Colonic mucosa (tissue), 4 donors: Measurements from ENCODE around the gene GBGT1. TPM values are rescaled to one million over a fixed set of nuclear protein-coding genes. Genes with fewer than 3 reads are reported as not detected.
"Not testable (repeated sequence)": the region's sequence is repeated elsewhere in the genome, so short reads cannot be mapped to it uniquely, and the experiment has no call there.

Source experiments
- DNase-seq: peaks from one replicate; pipeline ENCODE4 v3.0.0-alpha.2; 2020
- H3K27ac ChIP-seq: fragments of 200-600 bp; one replicate; pipeline ENCODE4 v1.8.0; 2021
- H3K27me3 ChIP-seq: fragments of 200-600 bp; one replicate; pipeline ENCODE4 v1.8.0; 2021
- H3K36me3 ChIP-seq: fragments of 200-600 bp; one replicate; pipeline ENCODE4 v1.8.0; 2021
- H3K4me1 ChIP-seq: fragments of 200-600 bp; one replicate; pipeline ENCODE4 v1.8.0; 2021; ENCODE audit warnings: mild to moderate bottlenecking
- H3K4me3 ChIP-seq: fragments of 200-600 bp; one replicate; pipeline ENCODE4 v1.8.0; 2021
- H3K9ac ChIP-seq, 2 donors: one replicate each; pipeline ENCODE4 v1.7.0; 2013; ENCODE audit warnings: control low read depth in 2 of 2, low read depth in 2 of 2, low read length in 2 of 2
- H3K9me3 ChIP-seq: fragments of 200-600 bp; one replicate; pipeline ENCODE4 v1.8.0; 2021
- CTCF ChIP-seq: fragments of 200-600 bp; IDR thresholded peaks from one replicate; pipeline ENCODE4 v1.8.0; 2022; ENCODE audit warnings: antibody characterized with exemption, mild to moderate bottlenecking
- intact Hi-C: fragments of 100-400 bp; cut with DNase I; formaldehyde crosslinking; loops from one replicate; pipeline ENCODE4 v1.14.1; 2022
- total RNA-seq, 2 donors: library from RNA; stranded (reverse); fragmentation: NEBNext Ultra II Directional in 1 of 2; extraction: Animal tissue kit (Norgen Biotek cat#: 25700) in 1 of 2; gene quantifications; one replicate each; pipeline ENCODE4 v1.2.1, GENCODE V29; 2021
- donor health status: healthy.
- donor health status: DM: no; HTN: no; CAD: no.
- donor health status: DM: no; HTN: no; CAD: no.

The GBGT1 gene
- total RNA-seq, 2 donors from 2014 or later: 4.6 to 4.8 TPM

GRCh38 chr9:133171161-133171961 lies 7.6 kb upstream of the GBGT1 start:
- intact Hi-C loops: no loop called here
- DNase-seq: peak; percentile 13
- Histone ChIP-seq H3K9ac (no peak overlapping the region), H3K27ac (no peak overlapping the region), H3K27me3 (no peaks in the 10 kb centered on the region), H3K9me3 (no peaks in the 10 kb centered on the region), H3K4me3 (no peak overlapping the region), H3K4me1 (no peaks in the 10 kb centered on the region), H3K36me3 (no peaks in the 10 kb centered on the region)
- no peak for TF ChIP-seq CTCF

GRCh38 chr9:133170716-133171115 lies 7.0 kb upstream of the GBGT1 start:
- Histone ChIP-seq H3K27ac (no peak overlapping the region), H3K4me1 (no peaks in the 10 kb centered on the region), H3K4me3 (no peak overlapping the region), H3K36me3 (no peaks in the 10 kb centered on the region), H3K9ac (no peak overlapping the region), H3K9me3 (no peaks in the 10 kb centered on the region), H3K27me3 (no peaks in the 10 kb centered on the region)
- TF ChIP-seq CTCF: no peak
- intact Hi-C loops: no loop called here
- no peak for DNase-seq

- H3K9ac ChIP-seq, H3K4me1 ChIP-seq, H3K27me3 ChIP-seq, DNase-seq, intact Hi-C loops, H3K27ac ChIP-seq, H3K4me3 ChIP-seq, H3K36me3 ChIP-seq, H3K9me3 ChIP-seq: not testable (repeated sequence)
Measured at GRCh38 chr9:133169687-133170086, 6.0 kb upstream of the GBGT1 start.

- no peak for TF ChIP-seq CTCF
- no peak overlapping the region for H3K27ac ChIP-seq
- no peaks in the 10 kb centered on the region for H3K9me3 ChIP-seq
- H3K27me3 ChIP-seq: no peaks in the 10 kb centered on the region
- intact Hi-C loops: no loop called here
- no peak overlapping the region for H3K9ac ChIP-seq
- no peaks in the 10 kb centered on the region for H3K4me1 ChIP-seq
- no peaks in the 10 kb centered on the region for H3K36me3 ChIP-seq
- DNase-seq: no peak
- no peak overlapping the region for H3K4me3 ChIP-seq
Measured at GRCh38 chr9:133169102-133169501, 5.4 kb upstream of the GBGT1 start.

GRCh38 chr9:133168432-133168831 lies 4.7 kb upstream of the GBGT1 start:
- no peak overlapping the region for H3K27ac ChIP-seq
- no peak overlapping the region for H3K9ac ChIP-seq
- no peaks in the 10 kb centered on the region for H3K27me3 ChIP-seq
- DNase-seq: peak; percentile 12
- no peaks in the 10 kb centered on the region for H3K9me3 ChIP-seq
- peaks cover 1% of the 10 kb centered on the region for H3K4me1 ChIP-seq
- no peaks in the 10 kb centered on the region for H3K36me3 ChIP-seq
- no peak overlapping the region for H3K4me3 ChIP-seq
- TF ChIP-seq CTCF: no peak
- intact Hi-C loops: no loop called here

GRCh38 chr9:133167769-133168168 lies 4.1 kb upstream of the GBGT1 start:
- Histone ChIP-seq H3K9ac (no peak overlapping the region), H3K27me3 (no peaks in the 10 kb centered on the region), H3K4me3 (no peak overlapping the region), H3K27ac (no peak overlapping the region), H3K4me1 (peaks cover 3% of the 10 kb centered on the region), H3K36me3 (no peaks in the 10 kb centered on the region), H3K9me3 (no peaks in the 10 kb centered on the region)
- DNase-seq: peak; percentile 14
- intact Hi-C loops: no loop called here
- TF ChIP-seq CTCF: no peak
